UCSD-AML1 (cell line): ENCODE results near the gene ASIC4.

Experiments
- DNase-seq: peaks from one replicate; lab custom pipeline; 2025; ENCODE audit not compliant: unreplicated experiment; lab: John Stamatoyannopoulos, UW

ASIC4 gene

DNA sequence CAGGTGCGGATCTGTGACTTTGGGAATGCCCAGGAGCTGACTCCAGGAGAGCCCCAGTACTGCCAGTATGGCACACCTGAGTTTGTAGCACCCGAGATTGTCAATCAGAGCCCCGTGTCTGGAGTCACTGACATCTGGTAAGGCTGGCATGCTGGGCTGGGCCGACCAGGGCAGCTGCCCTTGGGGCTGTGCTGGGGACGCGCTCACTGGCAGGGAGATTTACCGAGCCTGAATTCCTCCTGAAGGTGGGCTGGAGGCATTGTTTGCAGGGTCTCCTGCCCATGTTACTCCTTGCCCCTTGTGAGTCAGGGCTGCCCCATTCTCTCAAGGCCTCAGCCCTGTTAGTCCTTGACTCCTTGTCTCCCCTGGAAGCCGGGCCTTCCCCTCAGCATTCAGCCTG is 34.3 kb upstream of the ASIC4 start:
- no peak for DNase-seq

DNA sequence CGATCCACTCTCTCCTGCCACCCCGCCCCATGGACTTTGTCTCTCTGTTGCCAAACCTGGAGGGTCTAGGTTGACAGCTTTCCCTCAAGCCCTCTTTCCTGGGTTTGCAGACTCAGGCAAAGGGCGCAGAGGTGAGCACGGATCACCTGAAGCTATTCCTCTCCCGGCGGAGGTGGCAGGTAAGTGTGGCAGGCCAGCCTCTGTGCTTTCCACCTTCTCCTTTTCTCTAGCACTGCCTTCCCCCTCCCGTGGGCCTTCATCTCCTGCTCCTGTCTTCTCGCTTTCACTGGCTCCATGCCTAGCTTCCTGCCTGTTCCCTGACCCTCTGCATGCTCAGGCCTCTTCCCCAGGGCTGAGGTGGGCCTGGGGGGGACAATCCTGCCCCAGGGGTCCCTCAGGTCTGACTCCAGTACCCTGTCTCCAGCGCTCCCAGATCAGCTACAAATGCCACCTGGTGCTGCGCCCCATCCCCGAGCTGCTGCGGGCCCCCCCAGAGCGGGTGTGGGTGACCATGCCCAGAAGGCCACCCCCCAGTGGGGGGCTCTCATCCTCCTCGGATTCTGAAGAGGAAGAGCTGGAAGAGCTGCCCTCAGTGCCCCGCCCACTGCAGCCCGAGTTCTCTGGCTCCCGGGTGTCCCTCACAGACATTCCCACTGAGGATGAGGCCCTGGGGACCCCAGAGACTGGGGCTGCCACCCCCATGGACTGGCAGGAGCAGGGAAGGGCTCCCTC is 31.4 kb upstream of the ASIC4 start:
- no peak for DNase-seq

DNA sequence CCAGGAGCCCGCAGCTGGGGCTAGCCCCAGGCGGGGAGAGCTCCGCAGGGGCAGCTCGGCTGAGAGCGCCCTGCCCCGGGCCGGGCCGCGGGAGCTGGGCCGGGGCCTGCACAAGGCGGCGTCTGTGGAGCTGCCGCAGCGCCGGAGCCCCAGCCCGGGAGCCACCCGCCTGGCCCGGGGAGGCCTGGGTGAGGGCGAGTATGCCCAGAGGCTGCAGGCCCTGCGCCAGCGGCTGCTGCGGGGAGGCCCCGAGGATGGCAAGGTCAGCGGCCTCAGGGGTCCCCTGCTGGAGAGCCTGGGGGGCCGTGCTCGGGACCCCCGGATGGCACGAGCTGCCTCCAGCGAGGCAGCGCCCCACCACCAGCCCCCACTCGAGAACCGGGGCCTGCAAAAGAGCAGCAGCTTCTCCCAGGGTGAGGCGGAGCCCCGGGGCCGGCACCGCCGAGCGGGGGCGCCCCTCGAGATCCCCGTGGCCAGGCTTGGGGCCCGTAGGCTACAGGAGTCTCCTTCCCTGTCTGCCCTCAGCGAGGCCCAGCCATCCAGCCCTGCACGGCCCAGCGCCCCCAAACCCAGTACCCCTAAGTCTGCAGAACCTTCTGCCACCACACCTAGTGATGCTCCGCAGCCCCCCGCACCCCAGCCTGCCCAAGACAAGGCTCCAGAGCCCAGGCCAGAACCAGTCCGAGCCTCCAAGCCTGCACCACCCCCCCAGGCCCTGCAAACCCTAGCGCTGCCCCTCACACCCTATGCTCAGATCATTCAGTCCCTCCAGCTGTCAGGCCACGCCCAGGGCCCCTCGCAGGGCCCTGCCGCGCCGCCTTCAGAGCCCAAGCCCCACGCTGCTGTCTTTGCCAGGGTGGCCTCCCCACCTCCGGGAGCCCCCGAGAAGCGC is 30.6 kb upstream of the ASIC4 start:
- no peak for DNase-seq

DNA sequence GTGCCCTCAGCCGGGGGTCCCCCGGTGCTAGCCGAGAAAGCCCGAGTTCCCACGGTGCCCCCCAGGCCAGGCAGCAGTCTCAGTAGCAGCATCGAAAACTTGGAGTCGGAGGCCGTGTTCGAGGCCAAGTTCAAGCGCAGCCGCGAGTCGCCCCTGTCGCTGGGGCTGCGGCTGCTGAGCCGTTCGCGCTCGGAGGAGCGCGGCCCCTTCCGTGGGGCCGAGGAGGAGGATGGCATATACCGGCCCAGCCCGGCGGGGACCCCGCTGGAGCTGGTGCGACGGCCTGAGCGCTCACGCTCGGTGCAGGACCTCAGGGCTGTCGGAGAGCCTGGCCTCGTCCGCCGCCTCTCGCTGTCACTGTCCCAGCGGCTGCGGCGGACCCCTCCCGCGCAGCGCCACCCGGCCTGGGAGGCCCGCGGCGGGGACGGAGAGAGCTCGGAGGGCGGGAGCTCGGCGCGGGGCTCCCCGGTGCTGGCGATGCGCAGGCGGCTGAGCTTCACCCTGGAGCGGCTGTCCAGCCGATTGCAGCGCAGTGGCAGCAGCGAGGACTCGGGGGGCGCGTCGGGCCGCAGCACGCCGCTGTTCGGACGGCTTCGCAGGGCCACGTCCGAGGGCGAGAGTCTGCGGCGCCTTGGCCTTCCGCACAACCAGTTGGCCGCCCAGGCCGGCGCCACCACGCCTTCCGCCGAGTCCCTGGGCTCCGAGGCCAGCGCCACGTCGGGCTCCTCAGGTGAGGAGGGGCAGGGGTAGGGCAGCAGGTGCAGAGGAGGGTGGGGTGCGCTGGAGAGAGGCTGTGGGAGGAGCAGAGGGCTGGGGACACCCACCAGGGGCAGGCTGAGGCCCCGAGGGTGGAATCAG is 29.7 kb upstream of the ASIC4 start:
- DNase-seq = no peak

DNA sequence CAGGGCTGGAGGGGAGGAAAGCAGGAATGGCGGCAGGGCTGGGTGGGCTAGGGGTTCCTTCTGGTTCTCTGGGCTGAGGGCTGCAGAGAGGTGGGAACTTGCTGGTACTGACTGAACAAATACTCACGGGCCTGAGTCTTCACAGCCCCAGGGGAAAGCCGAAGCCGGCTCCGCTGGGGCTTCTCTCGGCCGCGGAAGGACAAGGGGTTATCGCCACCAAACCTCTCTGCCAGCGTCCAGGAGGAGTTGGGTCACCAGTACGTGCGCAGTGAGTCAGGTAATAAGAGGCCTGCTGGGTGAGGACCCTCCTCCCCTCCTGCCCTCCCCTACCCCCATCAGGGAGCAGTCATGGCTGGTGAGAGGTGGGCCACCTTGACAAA is 29.1 kb upstream of the ASIC4 start:
- DNase-seq = no peak

DNA sequence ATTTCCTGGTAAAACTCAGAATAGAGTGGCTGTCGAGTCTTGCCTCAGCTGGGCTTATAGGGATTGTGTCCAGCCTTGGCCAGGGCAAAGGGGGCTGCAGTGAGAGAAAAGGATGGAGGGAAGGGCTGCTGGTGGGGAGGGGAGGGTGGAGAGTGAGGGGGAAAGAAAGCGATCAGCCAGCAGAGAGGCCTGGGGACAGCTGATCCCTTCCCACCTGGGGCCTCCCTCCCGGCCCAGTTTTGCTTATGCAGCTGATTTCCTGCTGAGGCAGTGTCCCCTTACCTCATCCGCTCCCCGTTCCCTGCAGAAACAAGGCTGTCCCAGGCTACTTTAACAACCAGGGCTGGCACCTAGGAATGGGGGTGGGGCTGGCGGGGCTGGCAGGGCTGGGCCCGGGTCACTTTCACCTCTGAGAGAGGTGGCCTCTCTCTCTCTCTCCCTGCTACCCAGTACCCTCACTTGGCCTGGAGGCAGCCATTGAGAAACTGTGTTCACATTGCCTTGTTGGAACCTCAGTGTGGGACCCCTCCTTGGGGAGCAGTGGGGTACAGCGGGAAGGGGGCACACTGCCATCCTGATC is 27.8 kb upstream of the ASIC4 start:
- no peak for DNase-seq

DNA sequence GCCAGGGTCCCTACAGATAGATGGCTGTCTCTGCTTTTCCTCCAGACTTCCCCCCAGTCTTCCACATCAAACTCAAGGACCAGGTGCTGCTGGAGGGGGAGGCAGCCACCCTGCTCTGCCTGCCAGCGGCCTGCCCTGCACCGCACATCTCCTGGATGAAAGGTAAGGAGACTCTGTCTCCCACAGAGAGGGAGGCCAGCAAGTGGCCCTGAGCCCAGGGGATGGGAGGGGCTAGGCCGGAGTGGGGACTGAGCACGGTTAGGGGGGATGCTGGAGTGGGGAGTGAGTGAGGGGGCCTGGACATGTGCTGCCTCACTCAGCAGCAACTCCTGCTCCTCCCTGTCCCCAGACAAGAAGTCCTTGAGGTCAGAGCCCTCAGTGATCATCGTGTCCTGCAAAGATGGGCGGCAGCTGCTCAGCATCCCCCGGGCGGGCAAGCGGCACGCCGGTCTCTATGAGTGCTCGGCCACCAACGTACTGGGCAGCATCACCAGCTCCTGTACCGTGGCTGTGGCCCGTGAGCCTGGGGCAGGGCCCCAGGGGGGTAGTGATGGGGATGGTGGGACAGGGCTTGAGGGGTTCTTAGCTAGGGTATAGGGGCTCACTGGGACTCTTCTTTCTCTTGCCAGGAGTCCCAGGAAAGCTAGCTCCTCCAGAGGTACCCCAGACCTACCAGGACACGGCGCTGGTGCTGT is 26.0 kb upstream of the ASIC4 start:
- no peak for DNase-seq

DNA sequence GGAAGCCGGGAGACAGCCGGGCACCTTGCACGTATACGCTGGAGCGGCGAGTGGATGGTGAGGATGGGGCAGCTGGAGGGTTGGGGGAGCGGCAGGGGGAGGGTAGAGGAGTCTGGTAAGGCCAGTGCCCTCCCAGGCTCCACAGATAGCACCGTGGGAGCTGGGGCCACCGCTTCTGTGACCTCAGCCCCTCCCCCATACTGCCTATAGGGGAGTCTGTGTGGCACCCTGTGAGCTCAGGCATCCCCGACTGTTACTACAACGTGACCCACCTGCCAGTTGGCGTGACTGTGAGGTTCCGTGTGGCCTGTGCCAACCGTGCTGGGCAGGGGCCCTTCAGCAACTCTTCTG is 25.5 kb upstream of the ASIC4 start:
- DNase-seq = no peak

DNA sequence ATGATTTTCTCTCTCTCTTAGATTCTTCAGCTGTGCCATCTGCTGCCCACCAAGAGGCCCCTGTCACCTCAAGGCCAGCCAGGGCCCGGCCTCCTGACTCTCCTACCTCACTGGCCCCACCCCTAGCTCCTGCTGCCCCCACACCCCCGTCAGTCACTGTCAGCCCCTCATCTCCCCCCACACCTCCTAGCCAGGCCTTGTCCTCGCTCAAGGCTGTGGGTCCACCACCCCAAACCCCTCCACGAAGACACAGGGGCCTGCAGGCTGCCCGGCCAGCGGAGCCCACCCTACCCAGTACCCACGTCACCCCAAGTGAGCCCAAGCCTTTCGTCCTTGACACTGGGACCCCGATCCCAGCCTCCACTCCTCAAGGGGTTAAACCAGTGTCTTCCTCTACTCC is 25.0 kb upstream of the ASIC4 start:
- no peak for DNase-seq

DNA sequence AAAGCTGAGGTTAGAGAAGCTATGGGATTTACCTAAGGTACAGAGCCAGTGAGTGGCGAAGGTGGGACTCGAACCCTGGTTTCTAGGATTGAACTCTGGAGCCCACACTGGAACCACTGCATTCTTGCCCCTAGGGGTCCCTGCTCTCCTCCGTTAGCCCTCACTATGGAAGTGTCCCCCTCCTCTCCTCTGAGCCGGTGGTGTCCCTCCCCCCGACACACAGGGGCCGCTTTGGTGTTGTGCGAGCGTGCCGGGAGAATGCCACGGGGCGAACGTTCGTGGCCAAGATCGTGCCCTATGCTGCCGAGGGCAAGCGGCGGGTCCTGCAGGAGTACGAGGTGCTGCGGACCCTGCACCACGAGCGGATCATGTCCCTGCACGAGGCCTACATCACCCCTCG is 24.1 kb upstream of the ASIC4 start:
- no peak for DNase-seq

DNA sequence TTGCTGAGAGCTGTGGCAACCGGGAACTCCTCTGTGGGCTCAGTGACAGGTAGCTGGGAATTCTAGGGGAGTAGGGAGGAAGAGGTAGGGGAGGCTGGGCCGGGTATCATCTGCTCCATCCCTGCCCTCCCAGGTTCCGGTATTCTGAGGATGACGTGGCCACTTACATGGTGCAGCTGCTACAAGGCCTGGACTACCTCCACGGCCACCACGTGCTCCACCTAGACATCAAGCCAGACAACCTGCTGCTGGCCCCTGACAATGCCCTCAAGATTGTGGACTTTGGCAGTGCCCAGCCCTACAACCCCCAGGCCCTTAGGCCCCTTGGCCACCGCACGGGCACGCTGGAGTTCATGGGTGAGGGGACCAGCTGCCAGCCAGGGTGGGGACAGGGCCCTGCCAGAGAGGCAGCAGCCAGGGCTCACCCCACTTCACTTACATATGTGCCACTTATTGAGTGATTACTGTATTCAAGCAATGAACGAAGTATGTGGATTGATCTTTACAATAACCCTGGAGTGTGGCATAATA is 23.6 kb upstream of the ASIC4 start:
- DNase-seq = no peak

DNA sequence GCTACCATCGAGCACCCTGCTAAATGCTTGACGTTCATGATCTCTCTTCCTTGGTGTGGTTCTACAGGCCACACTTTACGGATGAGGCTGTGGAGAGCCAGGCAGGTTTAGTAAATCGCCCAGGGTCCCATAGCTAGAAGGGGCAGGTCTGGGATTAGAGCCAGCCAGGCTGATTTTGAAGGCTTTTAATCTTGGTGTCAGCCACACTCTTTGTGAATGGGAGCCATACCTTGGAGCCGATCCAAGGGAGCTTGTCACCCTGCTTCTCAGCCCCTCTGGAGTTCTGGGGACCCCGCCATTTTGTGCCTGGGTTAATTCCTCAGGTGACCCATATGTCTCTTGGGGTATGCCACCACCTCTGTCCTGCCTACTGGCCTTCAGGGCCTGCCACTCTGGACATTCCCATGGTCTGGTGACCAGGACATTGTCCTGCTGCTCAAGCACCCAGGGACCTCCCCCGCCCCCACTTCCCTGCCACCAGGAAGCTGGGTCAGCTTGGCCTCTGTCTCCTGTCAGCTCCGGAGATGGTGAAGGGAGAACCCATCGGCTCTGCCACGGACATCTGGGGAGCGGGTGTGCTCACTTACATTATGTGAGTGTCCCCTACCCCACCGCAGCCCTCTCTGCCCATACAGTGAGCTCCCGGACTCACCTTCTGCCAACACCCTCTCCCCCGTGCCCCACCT is 22.9 kb upstream of the ASIC4 start:
- no peak for DNase-seq

DNA sequence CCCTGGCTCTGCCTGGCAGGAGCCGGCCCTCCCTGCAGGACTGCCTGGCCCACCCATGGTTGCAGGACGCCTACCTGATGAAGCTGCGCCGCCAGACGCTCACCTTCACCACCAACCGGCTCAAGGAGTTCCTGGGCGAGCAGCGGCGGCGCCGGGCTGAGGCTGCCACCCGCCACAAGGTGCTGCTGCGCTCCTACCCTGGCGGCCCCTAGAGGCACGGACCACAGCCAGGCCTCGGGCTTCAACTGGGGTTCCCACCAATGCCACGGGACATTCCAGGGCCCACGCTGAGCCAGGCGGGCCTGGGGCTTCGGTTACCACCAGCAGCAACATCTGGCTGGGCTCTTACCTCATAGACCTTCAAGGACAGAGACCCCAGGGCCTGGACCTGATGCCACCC is 21.7 kb upstream of the ASIC4 start:
- no peak for DNase-seq

DNA sequence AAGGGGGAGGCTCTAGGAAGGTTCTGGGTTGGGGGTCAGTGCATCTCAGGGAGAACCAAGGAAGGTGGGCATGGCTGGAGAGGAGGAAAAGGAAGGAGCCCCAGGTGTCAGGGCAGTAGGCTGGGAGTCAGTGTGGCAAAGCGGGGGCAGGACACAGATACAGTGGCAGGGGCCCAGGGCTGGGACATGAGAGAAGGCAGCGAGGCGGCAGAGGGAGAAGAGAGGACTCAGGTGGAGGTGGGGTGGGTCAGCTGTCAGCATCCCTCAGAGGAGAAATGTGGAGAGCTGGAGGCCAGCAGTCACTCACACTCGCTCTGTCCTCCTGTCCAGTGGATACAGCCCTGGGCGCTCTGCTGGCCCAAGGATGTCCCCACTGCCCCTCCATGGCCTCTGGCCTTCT is 21.2 kb upstream of the ASIC4 start:
- no peak for DNase-seq

DNA sequence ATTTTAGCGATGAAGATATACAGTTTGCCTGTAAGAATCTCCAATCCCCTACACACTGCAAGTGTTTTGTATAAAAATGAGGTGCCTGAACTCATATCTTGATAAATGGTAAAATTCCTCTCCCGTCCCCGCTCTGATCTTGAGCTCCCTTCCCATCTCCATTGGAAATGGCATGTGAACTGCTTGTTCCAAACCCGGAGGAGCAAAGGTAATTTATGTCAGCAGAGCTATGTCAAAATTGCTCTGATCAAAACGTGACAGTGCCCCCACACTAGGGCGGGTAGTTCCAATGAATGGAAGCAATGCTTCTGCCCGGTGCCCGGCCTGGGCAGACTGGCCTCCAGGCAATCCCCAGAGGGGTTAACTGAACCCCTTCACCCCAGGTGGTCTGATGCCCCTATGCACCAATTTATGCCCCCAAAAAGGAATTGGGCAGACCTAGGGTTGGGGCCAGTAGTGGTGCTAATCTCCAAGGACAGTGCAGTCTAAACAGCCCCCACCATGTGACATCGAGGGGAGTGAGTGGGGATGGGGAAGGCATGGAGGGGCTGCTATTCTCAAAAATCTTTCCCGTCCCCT is 19.2 kb upstream of the ASIC4 start:
- no peak for DNase-seq

DNA sequence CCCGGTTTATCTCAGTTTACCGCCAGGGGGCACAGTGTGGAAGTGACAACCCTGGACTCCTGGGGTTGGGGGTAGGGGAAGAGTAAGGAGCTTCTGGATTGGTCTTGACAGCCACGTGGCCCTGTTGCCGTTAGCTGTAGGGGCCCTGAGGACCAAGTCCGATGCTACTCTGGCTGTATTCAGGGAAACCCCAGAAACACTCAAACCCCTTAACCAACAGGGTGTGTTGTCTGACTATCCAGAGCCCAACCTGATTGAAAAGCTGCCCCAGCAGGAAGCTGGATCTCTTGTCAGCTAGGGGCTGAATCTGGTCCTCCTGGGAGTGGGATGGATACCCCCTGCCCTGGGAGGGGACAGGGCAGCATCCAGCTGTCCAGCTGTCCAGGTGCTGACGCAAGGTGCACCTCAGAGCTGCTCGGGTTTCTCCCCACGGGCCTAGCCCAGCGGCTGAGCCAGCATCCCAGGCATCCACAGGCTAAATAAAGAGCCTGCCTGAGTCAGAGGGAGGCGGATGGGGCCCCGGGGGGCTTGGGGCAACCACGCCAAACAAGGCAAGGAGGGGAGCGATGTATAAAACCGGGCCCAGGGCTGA is 18.7 kb upstream of the ASIC4 start:
- peak; percentile 55 for DNase-seq

DNA sequence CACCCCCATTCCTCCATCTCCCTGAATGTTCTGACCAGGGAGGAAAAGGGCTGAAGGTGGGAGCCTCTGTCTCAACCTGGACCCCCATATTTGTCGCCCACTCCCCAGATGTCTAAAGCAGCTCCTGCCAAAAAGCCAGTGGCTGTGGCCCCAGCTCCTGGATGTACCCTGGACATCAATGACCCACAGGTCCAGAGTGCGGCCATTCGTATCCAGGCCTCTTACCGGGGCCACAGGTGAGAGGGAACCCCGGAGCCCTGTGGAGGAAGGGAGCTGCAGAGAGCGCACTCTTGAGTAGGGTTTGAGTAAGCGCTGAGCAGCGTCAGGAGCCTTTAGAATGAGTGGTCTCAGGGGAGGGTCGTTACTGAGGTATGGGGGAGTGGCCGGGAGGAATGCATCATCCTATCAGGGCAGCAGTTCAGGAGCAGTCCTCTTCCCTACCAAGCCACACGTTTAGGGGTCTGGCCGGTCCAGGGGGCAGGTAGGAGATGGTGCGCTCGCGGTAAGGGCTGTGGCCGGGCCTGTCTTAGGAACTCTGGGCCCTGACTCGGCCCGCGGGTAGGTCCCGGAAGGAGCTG is 17.9 kb upstream of the ASIC4 start:
- DNase-seq = no peak

DNA sequence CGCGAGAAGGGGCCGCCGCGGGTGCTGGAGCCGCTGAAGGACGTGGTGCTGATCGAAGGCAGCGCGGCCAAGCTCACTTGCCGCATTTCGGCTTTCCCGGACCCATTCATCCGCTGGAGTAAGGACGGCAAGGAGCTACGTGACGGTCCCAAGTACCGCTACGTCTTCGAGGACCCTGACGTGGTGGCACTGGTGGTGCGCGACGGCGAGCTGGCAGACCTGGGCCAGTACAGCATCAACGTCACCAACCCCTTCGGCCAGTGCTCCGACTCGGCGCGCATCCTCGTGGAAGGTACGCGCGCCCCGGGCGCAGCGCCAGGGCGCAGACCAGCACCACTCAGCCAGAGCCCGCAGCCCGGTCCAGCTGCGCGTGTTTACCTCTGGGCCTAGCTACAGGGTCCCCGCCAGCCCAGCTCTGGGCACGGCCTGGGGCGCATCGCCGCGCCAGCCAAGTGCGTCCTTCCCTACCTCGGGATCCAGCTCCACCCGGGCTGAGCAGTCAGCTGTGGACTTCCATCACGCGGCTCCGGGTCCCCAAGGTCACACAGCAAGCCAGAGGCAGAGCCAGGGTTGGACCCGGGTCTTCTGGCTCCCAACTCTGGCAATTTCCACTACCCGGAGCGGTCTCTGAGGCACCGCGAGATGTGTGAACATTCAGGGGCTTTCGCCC is 17.3 kb upstream of the ASIC4 start:
- no peak for DNase-seq
